CD4-positive, alpha-beta T cell (primary cell): ENCODE data around the gene KCNMB1. TPM values are rescaled to one million over a fixed set of nuclear protein-coding genes. Genes with fewer than 3 reads are reported as not detected.
A peak's percentile ranks its signal among the peaks of the same experiment; 100 is the strongest.

Experiments
- ATAC-seq: fragments of 200-7000 bp; cut with Tn5 transposase; one replicate; pipeline ENCODE4 v1.10.0; 2022; ENCODE audit warnings: mild to moderate bottlenecking; ENCODE audit not compliant: poor library complexity
- CTCF ChIA-PET: fragments of 350-600 bp; sonication (Branson Sonifier 250); formaldehyde crosslinking; loops from one replicate; lab custom pipeline; 2021; ENCODE audit warnings: antibody characterized with exemption, inconsistent platforms; lab: Charles Lee
- POLR2A ChIA-PET: fragments of 350-600 bp; sonication (Branson Sonifier 250); formaldehyde crosslinking; loops from one replicate; lab custom pipeline; 2021; ENCODE audit warnings: antibody characterized with exemption, inconsistent platforms; lab: Charles Lee
- DNase-seq, 14 experiments: peaks; one replicate each; pipeline ENCODE4 v3.0.0-alpha.2; 2013 to 2020; ENCODE audit warnings: mixed read lengths in 2 of 14
- H3K27ac ChIP-seq, 2 donors: one replicate each; pipeline versions ENCODE4 v1.5.1 to v1.7.0; 2013; ENCODE audit warnings: low read length in 2 of 2, low read depth in 1 of 2, mild to moderate bottlenecking in 1 of 2
- H3K27me3 ChIP-seq, 2 experiments: 1 replicate in 1 of 2; 2 replicates in 1 of 2; pipeline versions ENCODE4 v1.6.1 to v1.7.0; 2013; ENCODE audit warnings: low read length in 2 of 2, control low read depth in 1 of 2, mild to moderate bottlenecking in 1 of 2, moderate library complexity in 1 of 2; ENCODE audit not compliant: insufficient read depth in 2 of 2, control insufficient read depth in 1 of 2
- H3K36me3 ChIP-seq: one replicate; pipeline ENCODE4 v1.6.1; 2013; ENCODE audit warnings: low read length, control low read depth; ENCODE audit not compliant: insufficient read depth
- H3K4me1 ChIP-seq: one replicate; pipeline ENCODE4 v1.6.1; 2013; ENCODE audit warnings: low read length, control low read depth; ENCODE audit not compliant: insufficient read depth
- H3K4me3 ChIP-seq: one replicate; pipeline ENCODE4 v1.5.1; 2013; ENCODE audit warnings: mild to moderate bottlenecking, low read length, moderate library complexity
- H3K9me3 ChIP-seq, 2 experiments: 1 replicate in 1 of 2; 2 replicates in 1 of 2; pipeline versions ENCODE4 v1.6.1 to v1.7.0; 2013; ENCODE audit warnings: low read length in 2 of 2, mild to moderate bottlenecking in 2 of 2, control low read depth in 1 of 2, moderate library complexity in 1 of 2; ENCODE audit not compliant: control insufficient read depth in 1 of 2, insufficient read depth in 1 of 2
- H3K27ac Mint-ChIP-seq: one replicate; pipeline ENCODE4 v1.8.0; 2020; ENCODE audit warnings: mixed read lengths
- H3K27me3 Mint-ChIP-seq: one replicate; pipeline ENCODE4 v1.8.0; 2021; ENCODE audit warnings: mixed read lengths
- H3K36me3 Mint-ChIP-seq: one replicate; pipeline ENCODE4 v1.8.0; 2021; ENCODE audit warnings: low read depth, mixed read lengths
- H3K4me1 Mint-ChIP-seq: one replicate; pipeline ENCODE4 v1.8.0; 2021; ENCODE audit warnings: low read depth, mixed read lengths
- H3K4me3 Mint-ChIP-seq: one replicate; pipeline ENCODE4 v1.8.0; 2020; ENCODE audit warnings: mild to moderate bottlenecking, mixed read lengths
- H3K9me3 Mint-ChIP-seq: one replicate; pipeline ENCODE4 v1.8.0; 2020; ENCODE audit warnings: mixed read lengths
- CTCF ChIP-seq: fragments of 200-600 bp; IDR thresholded peaks from one replicate; pipeline ENCODE4 v1.8.0; 2022; ENCODE audit warnings: antibody characterized with exemption, mild to moderate bottlenecking
- intact Hi-C, 2 experiments: fragments of 100-400 bp; cut with DNase I in 1 of 2; cut with micrococcal nuclease in 1 of 2; formaldehyde crosslinking; loops; one replicate each; pipeline versions ENCODE4 v1.15.1 to v1.9.0; 2023 to 2025; cut with DNase I, micrococcal nuclease
- total RNA-seq, 174 experiments: library from RNA in 2 of 174; stranded (reverse) in 2 of 174; gene quantifications; one replicate each; pipeline ENCODE4 v1.2.3 and lab custom pipeline; 2021 to 2026

Gene KCNMB1
- total RNA-seq, 2 experiments from 2014 or later: 0.06 to 0.11 TPM

GRCh38 chr5:170329524-170329923 is 59.6 kb downstream of the KCNMB1 start:
- H3K27ac ChIP-seq: peak overlapping the region in 1 of 2 donors; percentile 97
- no peak overlapping the region for H3K27ac Mint-ChIP-seq
- H3K4me3 Mint-ChIP-seq: no peak overlapping the region
- H3K27me3 Mint-ChIP-seq: no peaks in the 10 kb centered on the region
- POLR2A ChIA-PET: interaction anchor here (1.4 to 2.7 kb wide), 3 partner anchors 16 to 51 kb away, joined by 4 to 50 read pairs (median 5); no protein-coding TSS in a partner anchor
- no peaks in the 10 kb centered on the region for H3K36me3 ChIP-seq
- H3K27me3 ChIP-seq: no peaks in the 10 kb centered on the region
- H3K4me1 Mint-ChIP-seq: peaks cover 11% of the 10 kb centered on the region
- ATAC-seq (no peak), DNase-seq (no peak)
- CTCF ChIA-PET: interaction anchor here (1.8 to 3.3 kb wide), 2 partner anchors 54 to 55 kb away, joined by 4 to 26 read pairs; no protein-coding TSS in a partner anchor
- no peaks in the 10 kb centered on the region for H3K9me3 ChIP-seq
- no peak for TF ChIP-seq CTCF
- H3K9me3 Mint-ChIP-seq: no peaks in the 10 kb centered on the region
- peaks cover 72% of the 10 kb centered on the region for H3K4me1 ChIP-seq
- H3K4me3 ChIP-seq: no peak overlapping the region
- no peaks in the 10 kb centered on the region for H3K36me3 Mint-ChIP-seq
- intact Hi-C loops: loop anchor here in 1 of 2 experiments (2.0 kb wide), 2 partner anchors 15 to 25 kb away; no protein-coding TSS in a partner anchor

- Histone ChIP-seq H3K4me3 (no peak overlapping the region), H3K27ac (no peak overlapping the region)
- POLR2A ChIA-PET: interaction anchor here (1.0 to 1.7 kb wide), 5 partner anchors 11 to 24 kb away, joined by 3 to 7 read pairs (median 5); no protein-coding TSS in a partner anchor
Measured at GRCh38 chr5:170327829-170328228, 61.3 kb downstream of the KCNMB1 start.

GRCh38 chr5:170327168-170327567 is 62.0 kb downstream of the KCNMB1 start:
- DNase-seq (peak in 1 of 14 experiments; percentile 25), ATAC-seq (no peak)
- intact Hi-C loops: no loop called here
- ChIA-PET POLR2A (interaction anchor here (0.7 to 1.8 kb wide), 7 partner anchors 11 to 60 kb away, joined by 3 to 9 read pairs (median 6); partner anchors contain the start of gene LCP2), CTCF (interaction anchor here (0.8 to 1.7 kb wide), 4 partner anchors 9 to 53 kb away, joined by 4 read pairs; no protein-coding TSS in a partner anchor)
- no peak overlapping the region for H3K4me3 ChIP-seq
- no peaks in the 10 kb centered on the region for H3K9me3 Mint-ChIP-seq
- no peaks in the 10 kb centered on the region for H3K36me3 Mint-ChIP-seq
- H3K27me3 ChIP-seq: no peaks in the 10 kb centered on the region
- no peak overlapping the region for H3K27ac Mint-ChIP-seq
- peaks cover 48% of the 10 kb centered on the region for H3K4me1 ChIP-seq
- H3K4me1 Mint-ChIP-seq: peaks cover 23% of the 10 kb centered on the region
- no peak overlapping the region for H3K4me3 Mint-ChIP-seq
- H3K27me3 Mint-ChIP-seq: no peaks in the 10 kb centered on the region
- no peaks in the 10 kb centered on the region for H3K36me3 ChIP-seq
- H3K27ac ChIP-seq: no peak overlapping the region
- H3K9me3 ChIP-seq: no peaks in the 10 kb centered on the region
- no peak for TF ChIP-seq CTCF

More at GRCh38 chr5:170327829-170328228, 61.3 kb downstream of the KCNMB1 start:
- no peak for TF ChIP-seq CTCF
- Mint-ChIP-seq H3K36me3 (no peaks in the 10 kb centered on the region), H3K27me3 (no peaks in the 10 kb centered on the region), H3K9me3 (no peaks in the 10 kb centered on the region), H3K4me3 (no peak overlapping the region), H3K4me1 (peaks cover 23% of the 10 kb centered on the region), H3K27ac (no peak overlapping the region)
- H3K27me3 ChIP-seq: no peaks in the 10 kb centered on the region
- intact Hi-C loops: loop anchor here in 1 of 2 experiments (2.0 kb wide), 2 partner anchors 13 to 23 kb away; no protein-coding TSS in a partner anchor
- CTCF ChIA-PET: interaction anchor here (1.1 to 1.8 kb wide), 2 partner anchors 15 to 54 kb away, joined by 3 to 4 read pairs; no protein-coding TSS in a partner anchor
- no peaks in the 10 kb centered on the region for H3K36me3 ChIP-seq
- no peaks in the 10 kb centered on the region for H3K9me3 ChIP-seq
- DNase-seq: no peak
- no peak for ATAC-seq
- H3K4me1 ChIP-seq: peaks cover 55% of the 10 kb centered on the region

Other genes with a start within 250 kb of the KCNMB1 start
- not detected for gene C5orf58, start 156.4 kb downstream of the KCNMB1 start, total RNA-seq
- 100 to 1,000 TPM; 154 to 155 TPM for gene LCP2, start 91.6 kb downstream of the KCNMB1 start, total RNA-seq
- not detected for gene KCNIP1, start 114.7 kb upstream of the KCNMB1 start, total RNA-seq